ENCODE data around the gene SLC1A3.

SLC1A3 gene

DNA sequence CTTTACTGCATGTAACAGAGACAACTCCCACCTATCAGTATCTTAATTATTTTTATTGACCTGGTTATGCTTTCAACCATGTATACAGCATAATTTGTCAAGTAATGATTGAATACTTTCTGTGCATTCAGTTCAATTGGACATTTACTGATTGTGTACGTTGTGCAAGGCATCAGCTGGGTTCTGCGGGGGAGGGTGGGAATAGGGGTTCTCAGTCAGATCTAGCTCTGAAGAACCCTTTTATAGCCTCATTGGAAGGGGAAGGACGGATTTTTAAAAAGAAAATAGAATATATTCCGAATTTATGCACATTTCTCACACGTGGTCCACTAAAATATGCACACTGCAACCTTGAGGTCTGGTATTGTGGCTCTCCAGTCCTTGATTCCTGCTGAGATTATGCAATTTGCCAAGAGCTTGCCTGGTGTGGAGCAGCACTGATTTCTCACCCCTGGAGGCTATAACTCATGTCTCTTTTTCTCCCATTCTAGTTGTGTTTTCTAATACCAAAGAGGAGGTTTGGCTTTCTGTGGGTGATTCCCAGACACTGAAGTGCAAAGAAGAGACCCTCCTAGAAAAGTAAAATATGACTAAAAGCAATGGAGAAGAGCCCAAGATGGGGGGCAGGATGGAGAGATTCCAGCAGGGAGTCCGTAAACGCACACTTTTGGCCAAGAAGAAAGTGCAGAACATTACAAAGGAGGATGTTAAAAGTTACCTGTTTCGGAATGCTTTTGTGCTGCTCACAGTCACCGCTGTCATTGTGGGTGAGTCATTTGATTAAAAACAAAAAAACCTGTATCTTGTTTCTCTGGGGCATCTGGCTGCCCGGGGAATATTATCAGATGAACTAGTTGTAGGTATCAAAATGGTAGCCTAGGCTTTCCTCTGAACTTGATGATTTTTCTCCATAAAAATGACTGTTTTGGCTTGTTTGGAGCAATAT, 1.7 kb downstream of the SLC1A3 start:
- Histone ChIP-seq H3K79me1 (ENCODE audit: low read length) (no peaks in the 10 kb centered on the region), H3K4ac (ENCODE audit: low read depth, low read length) (no peak overlapping the region), H3K4me3 (ENCODE audit: low read length) (no peak overlapping the region), H3K4me2 (ENCODE audit: low read length) (no peak overlapping the region), H3K27me3 (ENCODE audit: insufficient read depth, low read length, poor library complexity) (no peaks in the 10 kb centered on the region), H3K36me3 (ENCODE audit: control insufficient read depth, insufficient read depth, low read length) (no peaks in the 10 kb centered on the region), H3K4me1 (ENCODE audit: control insufficient read depth, low read depth, low read length) (peaks cover 3% of the 10 kb centered on the region), H2AK5ac (ENCODE audit: low read length) (no peak overlapping the region), H4K5ac (ENCODE audit: low read length) (no peak overlapping the region), H2BK15ac (replicated peaks; ENCODE audit: low read depth) (no peak overlapping the region), H3K18ac (ENCODE audit: low read length) (peak overlapping the region; percentile 92), H4K8ac (ENCODE audit: low read depth, low read length) (peak overlapping the region; percentile 94), H2BK120ac (ENCODE audit: low read depth, low read length) (peak overlapping the region; percentile 28), H3K27ac (ENCODE audit: low read depth, low read length) (no peak overlapping the region), H3K23ac (ENCODE audit: low read length) (no peak overlapping the region), H3K79me2 (ENCODE audit: control insufficient read depth, insufficient read depth, low read length) (no peaks in the 10 kb centered on the region), H3K56ac (ENCODE audit: low read length) (peak overlapping the region; percentile 11), H2BK5ac (ENCODE audit: low read length) (no peak overlapping the region), H3K9ac (ENCODE audit: low read length) (no peak overlapping the region)
- no peak for DNase-seq
- no CpG with 5 or more reads among the region's 10 CpGs for WGBS (ENCODE audit: extremely low coverage, insufficient coverage, low lambda C conversion rate)

DNA sequence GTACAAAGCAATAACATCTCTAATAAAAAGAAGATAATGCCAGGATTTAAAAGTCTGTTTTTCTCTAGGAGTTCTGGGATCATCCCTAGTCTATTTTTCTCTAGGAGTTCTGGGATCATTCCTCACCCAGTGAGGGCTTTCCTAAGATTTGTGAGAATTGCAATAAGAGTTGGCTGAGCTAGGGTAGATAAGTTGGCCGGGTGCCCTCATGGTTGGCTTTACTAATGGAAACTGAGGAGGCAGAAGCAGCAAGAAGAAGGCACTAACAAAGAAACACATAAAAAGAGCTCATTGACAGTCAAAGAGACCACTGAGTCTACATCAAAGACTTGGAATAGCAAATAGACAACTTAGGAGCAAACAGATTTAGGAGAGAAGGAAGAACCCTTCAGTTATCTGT, 4.2 kb downstream of the SLC1A3 start:
- Histone ChIP-seq H4K5ac (ENCODE audit: low read length) (no peak overlapping the region), H4K8ac (ENCODE audit: low read depth, low read length) (no peak overlapping the region), H3K27ac (ENCODE audit: low read depth, low read length) (no peak overlapping the region), H3K4me2 (ENCODE audit: low read length) (no peak overlapping the region), H2BK5ac (ENCODE audit: low read length) (no peak overlapping the region), H3K79me2 (ENCODE audit: control insufficient read depth, insufficient read depth, low read length) (no peaks in the 10 kb centered on the region), H3K4me3 (ENCODE audit: low read length) (no peak overlapping the region), H3K23ac (ENCODE audit: low read length) (no peak overlapping the region), H3K4ac (ENCODE audit: low read depth, low read length) (no peak overlapping the region), H3K18ac (ENCODE audit: low read length) (no peak overlapping the region), H3K9ac (ENCODE audit: low read length) (no peak overlapping the region), H2BK15ac (replicated peaks; ENCODE audit: low read depth) (no peak overlapping the region), H3K79me1 (ENCODE audit: low read length) (no peaks in the 10 kb centered on the region), H3K4me1 (ENCODE audit: control insufficient read depth, low read depth, low read length) (peaks cover 13% of the 10 kb centered on the region), H2AK5ac (ENCODE audit: low read length) (no peak overlapping the region), H3K56ac (ENCODE audit: low read length) (no peak overlapping the region), H3K27me3 (ENCODE audit: insufficient read depth, low read length, poor library complexity) (no peaks in the 10 kb centered on the region), H2BK120ac (ENCODE audit: low read depth, low read length) (no peak overlapping the region), H3K36me3 (ENCODE audit: control insufficient read depth, insufficient read depth, low read length) (no peaks in the 10 kb centered on the region)
- no peak for DNase-seq
- no CpG with 5 or more reads among the region's 1 CpG for WGBS (ENCODE audit: extremely low coverage, insufficient coverage, low lambda C conversion rate)

DNA sequence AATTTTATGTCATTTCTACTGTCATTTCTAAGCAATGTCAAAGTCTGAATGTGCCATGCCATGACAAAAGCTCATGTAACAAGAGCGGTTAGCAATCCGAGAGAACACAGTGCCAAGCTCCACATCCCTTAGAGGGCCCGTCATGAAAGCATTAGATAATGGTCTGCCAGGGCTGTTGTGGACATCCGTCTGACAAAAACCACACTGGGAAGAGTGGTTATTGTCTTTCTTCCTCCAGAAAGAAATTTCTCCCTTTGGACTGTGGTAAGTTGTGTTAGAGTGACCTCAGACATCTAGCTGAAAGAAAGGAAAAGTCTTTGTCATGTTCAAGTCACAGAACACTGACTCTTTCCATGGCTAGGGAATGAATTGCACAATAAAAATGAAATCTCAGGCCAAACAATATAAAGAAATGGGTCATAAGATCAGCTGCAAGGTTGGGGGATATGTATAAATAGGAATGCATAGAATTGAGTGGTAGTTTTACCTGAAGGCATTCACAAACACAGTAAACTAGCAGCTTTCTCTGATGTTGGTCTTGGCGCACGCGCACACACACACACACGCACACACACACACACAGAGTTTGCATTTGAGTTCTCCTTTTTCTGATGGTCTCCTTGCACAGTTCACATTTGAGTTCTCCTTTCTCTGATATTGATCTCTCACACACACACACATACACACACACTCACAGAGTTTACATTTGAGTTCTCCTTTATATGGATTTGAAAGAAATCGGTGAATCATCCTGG, 5.3 kb downstream of the SLC1A3 start:
- no peak overlapping the region for H3K23ac ChIP-seq (ENCODE audit: low read length)
- H4K8ac ChIP-seq (ENCODE audit: low read depth, low read length), result no peak overlapping the region
- no peak overlapping the region for H3K4ac ChIP-seq (ENCODE audit: low read depth, low read length)
- no peak overlapping the region for H3K56ac ChIP-seq (ENCODE audit: low read length)
- no peak overlapping the region for H2AK5ac ChIP-seq (ENCODE audit: low read length)
- no peak overlapping the region for H2BK5ac ChIP-seq (ENCODE audit: low read length)
- H2BK15ac ChIP-seq (replicated peaks; ENCODE audit: low read depth), result no peak overlapping the region
- no peaks in the 10 kb centered on the region for H3K79me1 ChIP-seq (ENCODE audit: low read length)
- peaks cover 15% of the 10 kb centered on the region for H3K4me1 ChIP-seq (ENCODE audit: control insufficient read depth, low read depth, low read length)
- H3K4me3 ChIP-seq (ENCODE audit: low read length), result no peak overlapping the region
- WGBS (ENCODE audit: extremely low coverage, insufficient coverage, low lambda C conversion rate), result no CpG with 5 or more reads among the region's 9 CpGs
- no peak overlapping the region for H3K27ac ChIP-seq (ENCODE audit: low read depth, low read length)
- H3K4me2 ChIP-seq (ENCODE audit: low read length), result no peak overlapping the region
- H3K27me3 ChIP-seq (ENCODE audit: insufficient read depth, low read length, poor library complexity), result no peaks in the 10 kb centered on the region
- no peak for DNase-seq
- no peak overlapping the region for H3K18ac ChIP-seq (ENCODE audit: low read length)
- H2BK120ac ChIP-seq (ENCODE audit: low read depth, low read length), result no peak overlapping the region
- no peak overlapping the region for H4K5ac ChIP-seq (ENCODE audit: low read length)
- H3K79me2 ChIP-seq (ENCODE audit: control insufficient read depth, insufficient read depth, low read length), result no peaks in the 10 kb centered on the region
- no peak overlapping the region for H3K9ac ChIP-seq (ENCODE audit: low read length)
- H3K36me3 ChIP-seq (ENCODE audit: control insufficient read depth, insufficient read depth, low read length), result no peaks in the 10 kb centered on the region

DNA sequence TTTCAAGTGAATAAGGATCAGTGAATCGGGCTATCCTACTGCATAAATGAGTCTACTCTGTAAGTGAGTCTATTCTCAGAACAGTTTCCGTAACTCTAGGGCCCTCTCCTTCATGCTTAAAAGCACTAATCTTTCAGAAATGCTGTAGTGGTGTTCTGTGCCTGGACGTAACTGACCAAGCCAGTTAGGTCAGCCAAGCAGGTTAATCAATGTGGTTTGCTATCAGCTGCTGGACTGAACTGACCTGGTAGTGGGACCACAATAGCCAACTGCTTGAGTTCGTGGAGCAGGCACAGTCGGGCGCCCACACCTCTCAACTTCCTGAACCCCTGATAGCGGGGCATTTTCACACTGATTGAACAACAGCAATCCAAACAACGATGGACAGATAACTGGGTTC, 6.8 kb downstream of the SLC1A3 start:
- H3K4me3 ChIP-seq (ENCODE audit: low read length), result no peak overlapping the region
- H3K4me2 ChIP-seq (ENCODE audit: low read length), result no peak overlapping the region
- H4K5ac ChIP-seq (ENCODE audit: low read length), result no peak overlapping the region
- H2AK5ac ChIP-seq (ENCODE audit: low read length), result no peak overlapping the region
- H3K56ac ChIP-seq (ENCODE audit: low read length), result no peak overlapping the region
- no peaks in the 10 kb centered on the region for H3K27me3 ChIP-seq (ENCODE audit: insufficient read depth, low read length, poor library complexity)
- no peak overlapping the region for H3K4ac ChIP-seq (ENCODE audit: low read depth, low read length)
- no peaks in the 10 kb centered on the region for H3K36me3 ChIP-seq (ENCODE audit: control insufficient read depth, insufficient read depth, low read length)
- no peak overlapping the region for H3K27ac ChIP-seq (ENCODE audit: low read depth, low read length)
- H2BK5ac ChIP-seq (ENCODE audit: low read length), result peak overlapping the region; percentile 25
- no peak for DNase-seq
- no peak overlapping the region for H2BK15ac ChIP-seq (replicated peaks; ENCODE audit: low read depth)
- peak overlapping the region; percentile 2 for H3K18ac ChIP-seq (ENCODE audit: low read length)
- no peak overlapping the region for H4K8ac ChIP-seq (ENCODE audit: low read depth, low read length)
- H3K79me2 ChIP-seq (ENCODE audit: control insufficient read depth, insufficient read depth, low read length), result no peaks in the 10 kb centered on the region
- H3K23ac ChIP-seq (ENCODE audit: low read length), result no peak overlapping the region
- peaks cover 15% of the 10 kb centered on the region for H3K4me1 ChIP-seq (ENCODE audit: control insufficient read depth, low read depth, low read length)
- H3K79me1 ChIP-seq (ENCODE audit: low read length), result no peaks in the 10 kb centered on the region
- H3K9ac ChIP-seq (ENCODE audit: low read length), result no peak overlapping the region
- no peak overlapping the region for H2BK120ac ChIP-seq (ENCODE audit: low read depth, low read length)
- WGBS (ENCODE audit: extremely low coverage, insufficient coverage, low lambda C conversion rate), result no CpG with 5 or more reads among the region's 8 CpGs

DNA sequence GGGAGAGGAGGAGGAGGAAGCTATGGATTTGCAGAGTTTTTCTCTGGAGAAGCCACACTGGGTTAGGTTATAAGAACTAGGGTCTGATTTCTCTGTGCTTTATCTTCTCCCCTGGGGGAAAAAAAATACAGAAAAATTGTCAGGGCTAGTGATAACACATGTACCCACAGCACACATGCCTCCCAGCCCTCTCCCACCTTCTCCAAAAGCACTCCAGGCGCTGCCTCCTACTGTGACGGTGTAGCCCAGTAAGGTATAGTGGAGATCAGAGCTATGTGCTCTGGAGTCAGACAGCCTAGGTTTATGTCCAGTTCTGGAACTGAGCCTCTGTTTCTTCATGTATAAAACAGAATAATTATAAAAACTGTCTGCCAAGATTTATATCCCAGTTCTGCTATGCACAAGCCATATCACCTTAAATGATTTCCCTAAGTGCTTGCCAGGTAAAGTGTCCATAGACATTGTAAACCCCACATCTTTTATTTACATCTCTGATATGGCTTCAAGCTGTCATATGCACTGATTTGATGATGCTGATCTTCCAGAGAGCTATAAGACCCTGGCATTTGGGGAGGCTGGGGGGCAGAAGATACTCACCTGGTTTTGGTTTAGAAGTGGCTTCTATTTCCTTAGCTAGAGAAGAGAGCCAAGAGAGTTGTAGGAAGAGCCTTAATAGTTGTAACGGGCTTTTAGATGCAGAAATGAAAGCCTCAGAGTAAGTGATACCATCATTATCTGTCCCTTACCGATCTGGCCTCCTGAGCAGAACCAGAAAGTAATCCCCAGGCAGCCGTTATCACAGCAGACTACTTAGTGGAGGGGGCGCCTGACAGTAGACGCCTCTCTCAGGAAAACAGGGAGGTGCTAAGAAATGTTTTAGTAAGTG, 7.6 kb downstream of the SLC1A3 start:
- no peak overlapping the region for H4K8ac ChIP-seq (ENCODE audit: low read depth, low read length)
- no peak overlapping the region for H2AK5ac ChIP-seq (ENCODE audit: low read length)
- H3K79me2 ChIP-seq (ENCODE audit: control insufficient read depth, insufficient read depth, low read length), result no peaks in the 10 kb centered on the region
- H3K4me1 ChIP-seq (ENCODE audit: control insufficient read depth, low read depth, low read length), result peaks cover 17% of the 10 kb centered on the region
- H3K18ac ChIP-seq (ENCODE audit: low read length), result peak overlapping the region; percentile 77
- no peak overlapping the region for H2BK5ac ChIP-seq (ENCODE audit: low read length)
- WGBS (ENCODE audit: extremely low coverage, insufficient coverage, low lambda C conversion rate), result no CpG with 5 or more reads among the region's 7 CpGs
- H3K36me3 ChIP-seq (ENCODE audit: control insufficient read depth, insufficient read depth, low read length), result no peaks in the 10 kb centered on the region
- H3K27me3 ChIP-seq (ENCODE audit: insufficient read depth, low read length, poor library complexity), result no peaks in the 10 kb centered on the region
- no peak overlapping the region for H3K4ac ChIP-seq (ENCODE audit: low read depth, low read length)
- H2BK120ac ChIP-seq (ENCODE audit: low read depth, low read length), result no peak overlapping the region
- peak; percentile 71 for DNase-seq
- no peak overlapping the region for H3K9ac ChIP-seq (ENCODE audit: low read length)
- H3K4me2 ChIP-seq (ENCODE audit: low read length), result no peak overlapping the region
- H3K4me3 ChIP-seq (ENCODE audit: low read length), result no peak overlapping the region
- no peak overlapping the region for H3K27ac ChIP-seq (ENCODE audit: low read depth, low read length)
- no peak overlapping the region for H3K23ac ChIP-seq (ENCODE audit: low read length)
- no peaks in the 10 kb centered on the region for H3K79me1 ChIP-seq (ENCODE audit: low read length)
- H4K5ac ChIP-seq (ENCODE audit: low read length), result no peak overlapping the region
- peak overlapping the region; percentile 94 for H2BK15ac ChIP-seq (replicated peaks; ENCODE audit: low read depth)
- no peak overlapping the region for H3K56ac ChIP-seq (ENCODE audit: low read length)
